OCI-LY7 (cell line): Measurements from ENCODE around the gene SRSF12. TPM values are rescaled to one million over a fixed set of nuclear protein-coding genes. Genes with fewer than 3 reads are reported as not detected.
"Not testable (repeated sequence)": the region's sequence is repeated elsewhere in the genome, so short reads cannot be mapped to it uniquely, and the experiment has no call there.

ENCODE experiments used
- BruUV-seq: library from RNA; stranded (reverse); fragments of 400-500 nt; replicated peaks from 2 replicates; lab custom pipeline; 2021; lab: Mats Ljungman, UMichigan
- CTCF ChIA-PET: fragments of 300-600 bp; sonication (Branson Sonifier 250); formaldehyde crosslinking; loops from one replicate; lab custom pipeline; 2022; ENCODE audit warnings: antibody characterized with exemption; ENCODE audit not compliant: unreplicated experiment; lab: Charles Lee
- POLR2A ChIA-PET: fragments of 300-600 bp; sonication (Branson Sonifier 250); formaldehyde crosslinking; loops from one replicate; lab custom pipeline; 2022; ENCODE audit warnings: antibody characterized with exemption; lab: Charles Lee
- DNase-seq: peaks from one replicate; pipeline ENCODE4 v3.0.0-alpha.2; 2015; ENCODE audit warnings: low spot score
- H2AFZ ChIP-seq: fragments of 200-600 bp; sonication (generic), shearing (Covaris generic); 2 replicates; pipeline ENCODE4 v1.6.1; 2014; ENCODE audit warnings: mild to moderate bottlenecking, antibody characterized with exemption, low read length, moderate library complexity
- H3K27ac ChIP-seq: fragments of 200-600 bp; sonication (generic); 2 replicates; pipeline ENCODE4 v1.5.1; 2014; ENCODE audit warnings: mixed run types, low read depth, mild to moderate bottlenecking, moderate library complexity, low read length, inconsistent platforms; ENCODE audit not compliant: poor library complexity, severe bottlenecking
- H3K36me3 ChIP-seq: fragments of 200-600 bp; sonication (generic); 2 replicates; pipeline ENCODE4 v1.6.1; 2014; ENCODE audit warnings: mild to moderate bottlenecking, antibody characterized with exemption, low read length, moderate library complexity, mixed read lengths; ENCODE audit not compliant: insufficient read depth
- H3K4me1 ChIP-seq: fragments of 200-600 bp; sonication (generic); 2 replicates; pipeline ENCODE4 v1.5.1; 2014; ENCODE audit warnings: mild to moderate bottlenecking, low read length; ENCODE audit not compliant: insufficient read depth, poor library complexity, severe bottlenecking
- H3K4me2 ChIP-seq: fragments of 200-600 bp; sonication (generic); 2 replicates; pipeline ENCODE4 v1.6.1; 2014; ENCODE audit warnings: mild to moderate bottlenecking, low read length
- H3K4me3 ChIP-seq: fragments of 200-600 bp; sonication (generic); 2 replicates; pipeline ENCODE4 v1.5.1; 2014; ENCODE audit warnings: mild to moderate bottlenecking, low read depth, low read length; ENCODE audit not compliant: poor library complexity, severe bottlenecking
- H3K79me2 ChIP-seq: fragments of 200-600 bp; sonication (generic); 2 replicates; pipeline ENCODE4 v1.6.1; 2016; ENCODE audit warnings: low read depth, mild to moderate bottlenecking, low read length, moderate library complexity, mixed read lengths; ENCODE audit not compliant: insufficient read depth
- H3K9me2 ChIP-seq: fragments of 200-600 bp; sonication (generic); 2 replicates; pipeline ENCODE4 v1.6.1; 2016; ENCODE audit warnings: mild to moderate bottlenecking, low read length, mixed read lengths; ENCODE audit not compliant: insufficient read depth
- H3K9me3 ChIP-seq: fragments of 200-600 bp; sonication (generic); 2 replicates; pipeline ENCODE4 v1.6.1; 2014; ENCODE audit warnings: mild to moderate bottlenecking, mixed run types, low read length, mixed read lengths
- H4K20me1 ChIP-seq: fragments of 200-600 bp; sonication (generic); 2 replicates; pipeline ENCODE4 v1.6.1; 2014; ENCODE audit warnings: mild to moderate bottlenecking, antibody characterized with exemption, low read length, moderate library complexity, mixed read lengths; ENCODE audit not compliant: insufficient read depth
- CTCF ChIP-seq: fragments of 200-600 bp; sonication (generic); conservative IDR thresholded peaks from 2 replicates; pipeline ENCODE4 v1.5.1; 2014; ENCODE audit warnings: mild to moderate bottlenecking, antibody characterized with exemption, low read length, moderate library complexity, mixed read lengths
- EZH2phosphoT487 ChIP-seq: fragments of 200-600 bp; sonication (generic); IDR thresholded peaks from 2 replicates; pipeline ENCODE4 v1.6.1; 2018; ENCODE audit warnings: low read depth, borderline replicate concordance, mild to moderate bottlenecking, mixed run types, antibody characterized with exemption, low read length, moderate library complexity, mixed read lengths
- intact Hi-C: fragments of 100-400 bp; cut with micrococcal nuclease; formaldehyde crosslinking; loops from one replicate; pipeline ENCODE4 v1.10.0; 2022; ENCODE audit not compliant: unreplicated experiment
- total RNA-seq, 2 experiments: library from RNA; depleted of rRNA in 1 of 2; stranded (reverse); fragments of >200 nt in 1 of 2; shearing (Covaris generic) in 1 of 2; gene quantifications; 2 replicates each; pipeline ENCODE4 v1.2.3, GENCODE V29; 2014 to 2022

Gene SRSF12
- total RNA-seq, 2 experiments from 2014 or later = not detected

GRCh38 chr6:89132057-89132456, 14.2 kb upstream of the SRSF12 start:
- Histone ChIP-seq H3K9me2 (no peaks in the 10 kb centered on the region), H3K36me3 (no peaks in the 10 kb centered on the region), H3K79me2 (no peaks in the 10 kb centered on the region), H3K4me3 (no peak overlapping the region), H3K27ac (no peak overlapping the region), H3K4me2 (no peak overlapping the region), H4K20me1 (no peaks in the 10 kb centered on the region), H2AFZ (no peak overlapping the region), H3K4me1 (no peaks in the 10 kb centered on the region), H3K9me3 (peaks cover 4% of the 10 kb centered on the region; the same call in 1 of the 2 replicates)
- BruUV-seq = no TSS peak
- TF ChIP-seq CTCF (no peak), EZH2phosphoT487 (no peak)
- ChIA-PET CTCF (interaction anchor here (0.6 kb wide), 1 partner anchor 23 kb away, joined by 3 read pairs; no protein-coding TSS in a partner anchor), POLR2A (interaction anchor here (0.5 to 2.6 kb wide), 3 partner anchors 11 to 710 kb away, joined by 9 to 11 read pairs (median 10); partner anchors contain the start of gene PM20D2)
- intact Hi-C loops = no loop called here
- DNase-seq = no peak

- intact Hi-C loops = no loop called here
Observed at GRCh38 chr6:89131599-89131998, 13.7 kb upstream of the SRSF12 start.

GRCh38 chr6:89128256-89128671, 10.4 kb upstream of the SRSF12 start:
- CTCF ChIA-PET, H3K9me2 ChIP-seq, H3K4me2 ChIP-seq, intact Hi-C loops, H2AFZ ChIP-seq, BruUV-seq, H3K4me1 ChIP-seq, H3K36me3 ChIP-seq, H3K27ac ChIP-seq, DNase-seq, H3K79me2 ChIP-seq, H4K20me1 ChIP-seq, H3K4me3 ChIP-seq, H3K9me3 ChIP-seq: not testable (repeated sequence)
- POLR2A ChIA-PET = interaction anchor here (1.0 kb wide), 1 partner anchor 9 kb away, joined by 3 read pairs; no protein-coding TSS in a partner anchor

More at GRCh38 chr6:89131599-89131998, 13.7 kb upstream of the SRSF12 start:
- Histone ChIP-seq H3K9me3 (peaks cover 4% of the 10 kb centered on the region; the same call in 1 of the 2 replicates), H3K4me2 (no peak overlapping the region), H3K4me1 (no peaks in the 10 kb centered on the region), H3K27ac (no peak overlapping the region), H3K9me2 (no peaks in the 10 kb centered on the region), H3K79me2 (no peaks in the 10 kb centered on the region), H3K36me3 (no peaks in the 10 kb centered on the region), H3K4me3 (no peak overlapping the region), H2AFZ (no peak overlapping the region), H4K20me1 (no peaks in the 10 kb centered on the region)
- ChIA-PET CTCF (no interaction called here), POLR2A (interaction anchor here (0.7 to 2.6 kb wide), 3 partner anchors 11 to 44 kb away, joined by 3 to 10 read pairs (median 9); partner anchors contain the start of gene PM20D2)
- no peak for DNase-seq
- BruUV-seq = no TSS peak
- TF ChIP-seq CTCF (no peak), EZH2phosphoT487 (no peak)
